ENCODE measurements around the gene TAF10. TPM values are rescaled to one million over a fixed set of nuclear protein-coding genes. Genes with fewer than 3 reads are reported as not detected.

Gene TAF10
- total and polyA plus RNA-seq, 2 of the 13 experiments (the other 11 are each of a cell fraction or from before 2014, with no cell fraction given): 71.3 to 134 TPM

GRCh38 chr11:6635082-6635932 is 23.3 kb upstream of the TAF10 start (continued):
- TF ChIP-seq TFDP1 (CRISPR knock-in tag; IDR thresholded peaks at IDR 0.05; ENCODE audit: borderline replicate concordance) (no peak), ZNF740 (CRISPR knock-in tag; IDR thresholded peaks at IDR 0.05) (no peak), ZNF678 (CRISPR knock-in tag; IDR thresholded peaks at IDR 0.05) (no peak), ZNF44 (CRISPR knock-in tag; IDR thresholded peaks at IDR 0.05) (no peak), ZNF614 (CRISPR knock-in tag; IDR thresholded peaks at IDR 0.05; ENCODE audit: borderline replicate concordance) (peak; percentile 68; the same call in 1 of the 2 replicates), SIX1 (CRISPR knock-in tag; IDR thresholded peaks at IDR 0.05; ENCODE audit: borderline replicate concordance) (no peak), FOXP1 (IDR thresholded peaks at IDR 0.05) (no peak), FOXP1 (CRISPR knock-in tag; IDR thresholded peaks at IDR 0.05) (peak; percentile 40; the same call in 1 of the 2 replicates), ZNF232 (CRISPR knock-in tag; IDR thresholded peaks at IDR 0.05; ENCODE audit: borderline replicate concordance) (no peak), GMEB1 (CRISPR knock-in tag; IDR thresholded peaks at IDR 0.05; ENCODE audit: borderline replicate concordance) (no peak), NR2F6 (IDR thresholded peaks at IDR 0.05) (peak; percentile 47; the same call in 1 of the 2 replicates), NR2F6 (CRISPR knock-in tag; IDR thresholded peaks at IDR 0.05) (peak; percentile 66), ZNF816 (CRISPR knock-in tag; IDR thresholded peaks at IDR 0.05; ENCODE audit: borderline replicate concordance) (no peak), ATF6 (CRISPR knock-in tag; conservative IDR thresholded peaks at IDR 0.05) (no peak), JARID2 (CRISPR knock-in tag; IDR thresholded peaks at IDR 0.05; ENCODE audit: insufficient replicate concordance) (no peak), AHR (CRISPR knock-in tag; IDR thresholded peaks at IDR 0.05) (no peak), ZBED4 (CRISPR knock-in tag; IDR thresholded peaks at IDR 0.05; ENCODE audit: borderline replicate concordance) (no peak), FOXA3 (CRISPR knock-in tag; IDR thresholded peaks at IDR 0.05) (peak; percentile 34; the same call in 1 of the 2 replicates), GABPB1 (CRISPR knock-in tag; IDR thresholded peaks at IDR 0.05) (no peak), ZBTB7B (CRISPR knock-in tag; IDR thresholded peaks at IDR 0.05) (0 out of 2 replicates have a peak, but pooled peaks have one; percentile 49), ZNF296 (CRISPR knock-in tag; conservative IDR thresholded peaks at IDR 0.05) (no peak), IKZF1 (IDR thresholded peaks at IDR 0.05) (no peak)

Data from HepG2 (cell line).